Measurements from ENCODE around the gene PREB. TPM values are rescaled to one million over a fixed set of nuclear protein-coding genes. Genes with fewer than 3 reads are reported as not detected.

PREB gene
- total RNA-seq, 1 experiment from 2014 or later = 35.7 TPM

GRCh38 chr2:27084297-27085061 lies 50.0 kb downstream of the PREB start:
- Histone ChIP-seq H3K9me2 (ENCODE audit: insufficient read depth) (no peaks in the 10 kb centered on the region), H2AFZ (no peak overlapping the region), H3K36me3 (ENCODE audit: low read depth) (no peaks in the 10 kb centered on the region), H4K20me1 (ENCODE audit: insufficient read depth) (no peaks in the 10 kb centered on the region), H3K4me2 (no peak overlapping the region), H3K4me3 (no peak overlapping the region), H3K4me1 (replicated peaks; ENCODE audit: insufficient read depth) (peaks cover 25% of the 10 kb centered on the region), H3K27me3 (ENCODE audit: insufficient read depth, low read depth) (no peaks in the 10 kb centered on the region), H3K9me3 (ENCODE audit: insufficient read depth, low read depth) (no peaks in the 10 kb centered on the region), H3F3A (ENCODE audit: insufficient read depth, low read depth) (peaks cover 9% of the 10 kb centered on the region; the same call in 1 of the 2 replicates), H3K27ac (no peak overlapping the region), H3K79me2 (ENCODE audit: low read depth) (no peaks in the 10 kb centered on the region)
- ChIA-PET POLR2A (ENCODE audit: unreplicated experiment) (interaction anchor here (0.7 kb wide), 1 partner anchor 122 kb away, joined by 5 read pairs; no protein-coding TSS in a partner anchor), CTCF (interaction anchor here (1.5 kb wide), 1 partner anchor 123 kb away, joined by 4 read pairs; no protein-coding TSS in a partner anchor)
- BruUV-seq (replicated peaks) = no TSS peak
- DNase-seq = no peak
- intact Hi-C loops (cut with micrococcal nuclease; ENCODE audit: unreplicated experiment) = loop anchor here (2.0 kb wide), 2 partner anchors 64 to 238 kb away; no protein-coding TSS in a partner anchor
- no peak for TF ChIP-seq CTCF (conservative IDR thresholded peaks at IDR 0.05)
- no peak for TF ChIP-seq EZH2 (IDR thresholded peaks at IDR 0.05; ENCODE audit: low read depth)

- BruUV-seq (replicated peaks) = no TSS peak
- DNase-seq = peak in 1 of 2 experiments; percentile 31
- Histone ChIP-seq H2AFZ (no peak overlapping the region), H3K4me3 (no peak overlapping the region), H3K4me2 (no peak overlapping the region), H3K9me2 (ENCODE audit: insufficient read depth) (no peaks in the 10 kb centered on the region), H3K9me3 (ENCODE audit: insufficient read depth, low read depth) (no peaks in the 10 kb centered on the region), H3K27ac (no peak overlapping the region), H4K20me1 (ENCODE audit: insufficient read depth) (no peaks in the 10 kb centered on the region), H3K4me1 (replicated peaks; ENCODE audit: insufficient read depth) (peaks cover 25% of the 10 kb centered on the region), H3K79me2 (ENCODE audit: low read depth) (no peaks in the 10 kb centered on the region), H3K36me3 (ENCODE audit: low read depth) (no peaks in the 10 kb centered on the region), H3K27me3 (ENCODE audit: insufficient read depth, low read depth) (no peaks in the 10 kb centered on the region), H3F3A (ENCODE audit: insufficient read depth, low read depth) (peaks cover 9% of the 10 kb centered on the region; the same call in 1 of the 2 replicates)
- no peak for TF ChIP-seq CTCF (conservative IDR thresholded peaks at IDR 0.05)
- TF ChIP-seq EZH2 (IDR thresholded peaks at IDR 0.05; ENCODE audit: low read depth) = no peak
- ChIA-PET POLR2A (ENCODE audit: unreplicated experiment) (interaction anchor here (0.6 to 1.0 kb wide), 4 partner anchors 32 to 122 kb away, joined by 3 to 20 read pairs (median 5); no protein-coding TSS in a partner anchor), CTCF (no interaction called here)
- intact Hi-C loops (cut with micrococcal nuclease; ENCODE audit: unreplicated experiment) = loop anchor here (2.0 kb wide), 2 partner anchors 63 to 237 kb away; no protein-coding TSS in a partner anchor
Measured at GRCh38 chr2:27083410-27084296, 50.8 kb downstream of the PREB start.

GRCh38 chr2:27082773-27083409 lies 51.5 kb downstream of the PREB start:
- Histone ChIP-seq H3K27ac (no peak overlapping the region), H3F3A (ENCODE audit: insufficient read depth, low read depth) (peaks cover 9% of the 10 kb centered on the region; the same call in 1 of the 2 replicates), H3K79me2 (ENCODE audit: low read depth) (no peaks in the 10 kb centered on the region), H2AFZ (no peak overlapping the region), H3K9me2 (ENCODE audit: insufficient read depth) (no peaks in the 10 kb centered on the region), H3K4me1 (replicated peaks; ENCODE audit: insufficient read depth) (peaks cover 25% of the 10 kb centered on the region), H3K4me2 (no peak overlapping the region), H3K9me3 (ENCODE audit: insufficient read depth, low read depth) (no peaks in the 10 kb centered on the region), H4K20me1 (ENCODE audit: insufficient read depth) (no peaks in the 10 kb centered on the region), H3K4me3 (no peak overlapping the region), H3K36me3 (ENCODE audit: low read depth) (no peaks in the 10 kb centered on the region), H3K27me3 (ENCODE audit: insufficient read depth, low read depth) (0 out of 2 replicates have a peak, but pooled peaks cover under 1% of the 10 kb centered on the region)
- BruUV-seq (replicated peaks) = no TSS peak
- TF ChIP-seq EZH2 (IDR thresholded peaks at IDR 0.05; ENCODE audit: low read depth) (no peak), CTCF (conservative IDR thresholded peaks at IDR 0.05) (no peak)
- intact Hi-C loops (cut with micrococcal nuclease; ENCODE audit: unreplicated experiment) = no loop called here
- CTCF ChIA-PET = no interaction called here
- no peak for DNase-seq
- POLR2A ChIA-PET (ENCODE audit: unreplicated experiment) = interaction anchor here (0.6 to 1.0 kb wide), 3 partner anchors 31 to 101 kb away, joined by 3 to 20 read pairs (median 5); no protein-coding TSS in a partner anchor
